ENCODE measurements around the gene CPLX4. TPM values are rescaled to one million over a fixed set of nuclear protein-coding genes. Genes with fewer than 3 reads are reported as not detected.
A peak's percentile ranks its signal among the peaks of the same experiment; 100 is the strongest.
"Not testable (repeated sequence)": the region's sequence is repeated elsewhere in the genome, so short reads cannot be mapped to it uniquely, and the experiment has no call there.

Gene CPLX4
- total RNA-seq, 1 donor = not detected

GRCh38 chr18:59255491-59255890, 63.0 kb downstream of the CPLX4 start:
- H2AFZ ChIP-seq (ENCODE audit: low read length); H4K20me1 ChIP-seq (ENCODE audit: insufficient read depth, low read length); H3K36me3 ChIP-seq (ENCODE audit: insufficient read depth, low read length); H3K4me3 ChIP-seq (ENCODE audit: insufficient read depth, low read length); H3K9me3 ChIP-seq (ENCODE audit: low read depth, low read length); H3K4me2 ChIP-seq (ENCODE audit: insufficient read depth, low read length); H3K79me2 ChIP-seq (ENCODE audit: insufficient read depth, low read length); DNase-seq (ENCODE audit: insufficient read length, low spot score, missing footprints); H3K4me1 ChIP-seq (ENCODE audit: insufficient read depth, low read length); H3K27ac ChIP-seq (ENCODE audit: low read depth, low read length): not testable (repeated sequence)
- peaks cover 11% of the 10 kb centered on the region for H3K27me3 ChIP-seq (ENCODE audit: insufficient read depth, low read length)

- no peak overlapping the region for H3K27ac ChIP-seq (ENCODE audit: low read depth, low read length)
- no peaks in the 10 kb centered on the region for H3K4me1 ChIP-seq (ENCODE audit: insufficient read depth, low read length)
- peak; percentile 97 for DNase-seq (ENCODE audit: insufficient read length, low spot score, missing footprints)
- H3K9me3 ChIP-seq (ENCODE audit: low read depth, low read length) = no peaks in the 10 kb centered on the region
- no peaks in the 10 kb centered on the region for H3K79me2 ChIP-seq (ENCODE audit: insufficient read depth, low read length)
- TF ChIP-seq CTCF (IDR thresholded peaks at IDR 0.05; ENCODE audit: extremely low read depth, low read depth, low read length) = peak; percentile 84
- H3K4me2 ChIP-seq (ENCODE audit: insufficient read depth, low read length) = no peak overlapping the region
- no peak overlapping the region for H2AFZ ChIP-seq (ENCODE audit: low read length)
- H3K27me3 ChIP-seq (ENCODE audit: insufficient read depth, low read length) = peaks cover 34% of the 10 kb centered on the region
- H4K20me1 ChIP-seq (ENCODE audit: insufficient read depth, low read length) = no peaks in the 10 kb centered on the region
- H3K36me3 ChIP-seq (ENCODE audit: insufficient read depth, low read length) = no peaks in the 10 kb centered on the region
- no peak overlapping the region for H3K4me3 ChIP-seq (ENCODE audit: insufficient read depth, low read length)
Measured at GRCh38 chr18:59249199-59249774, 69.2 kb downstream of the CPLX4 start.

DNA sequence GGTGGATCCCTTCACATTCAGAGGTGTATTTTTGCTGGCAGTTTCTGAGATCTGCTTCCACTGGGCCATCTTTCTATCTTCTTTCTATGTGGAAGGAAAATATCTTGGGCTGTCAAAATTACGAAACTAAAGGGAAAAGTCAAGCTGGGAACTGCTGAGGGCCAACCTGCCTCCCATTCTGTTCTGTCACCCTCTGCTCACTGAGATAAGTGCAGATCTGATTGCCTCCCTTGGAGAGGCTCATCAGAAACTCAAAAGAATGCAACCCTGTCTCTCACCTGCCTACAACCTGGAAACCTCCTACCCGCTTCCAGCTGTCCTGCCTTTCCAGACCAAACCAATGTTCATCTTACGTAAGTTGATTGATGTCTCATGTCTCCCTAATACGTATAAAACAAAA, 71.7 kb downstream of the CPLX4 start:
- no peaks in the 10 kb centered on the region for H3K4me1 ChIP-seq (ENCODE audit: insufficient read depth, low read length)
- H3K36me3 ChIP-seq (ENCODE audit: insufficient read depth, low read length) = no peaks in the 10 kb centered on the region
- no peak overlapping the region for H3K4me2 ChIP-seq (ENCODE audit: insufficient read depth, low read length)
- no peak overlapping the region for H3K27ac ChIP-seq (ENCODE audit: low read depth, low read length)
- no peak for DNase-seq (ENCODE audit: insufficient read length, low spot score, missing footprints)
- H3K27me3 ChIP-seq (ENCODE audit: insufficient read depth, low read length) = peaks cover 30% of the 10 kb centered on the region
- no peaks in the 10 kb centered on the region for H3K9me3 ChIP-seq (ENCODE audit: low read depth, low read length)
- H3K4me3 ChIP-seq (ENCODE audit: insufficient read depth, low read length) = no peak overlapping the region
- no peaks in the 10 kb centered on the region for H3K79me2 ChIP-seq (ENCODE audit: insufficient read depth, low read length)
- TF ChIP-seq CTCF (IDR thresholded peaks at IDR 0.05; ENCODE audit: extremely low read depth, low read depth, low read length) = no peak
- H2AFZ ChIP-seq (ENCODE audit: low read length) = no peak overlapping the region
- H4K20me1 ChIP-seq (ENCODE audit: insufficient read depth, low read length) = no peaks in the 10 kb centered on the region

Other genes starting within 250 kb of the CPLX4 start
- gene SEC11C, start 178.8 kb downstream of the CPLX4 start, total RNA-seq = 10.1 and 10.6 TPM in 2 replicates
- gene GRP, start 98.5 kb downstream of the CPLX4 start, total RNA-seq = not detected in 2 replicates
- gene RAX, start 45.2 kb downstream of the CPLX4 start, total RNA-seq = not detected in 2 replicates
- gene LMAN1, start 40.6 kb upstream of the CPLX4 start, total RNA-seq = 189 and 210 TPM in 2 replicates